Liver (tissue), 3 donors: ENCODE data around the gene EXOC4.

Experiments used
- CTCF ChIP-seq: fragments of 150-350 bp; IDR thresholded peaks from 2 replicates; pipeline ENCODE4 v1.5.1; 2017; ENCODE audit warnings: improper control_type of control experiment, low read depth, low read length; ENCODE audit not compliant: missing input control
- RAD21 ChIP-seq, 2 donors: IDR thresholded peaks; 2 replicates each; pipeline ENCODE4 v1.6.1; 2016; ENCODE audit warnings: antibody characterized with exemption in 2 of 2, mild to moderate bottlenecking in 2 of 2
- YY1 ChIP-seq: IDR thresholded peaks from 2 replicates; pipeline ENCODE4 v1.6.1; 2016; ENCODE audit warnings: antibody characterized with exemption, mild to moderate bottlenecking
- TF ChIP-seq, protein P1 (sequence below): IDR thresholded peaks from 2 replicates; pipeline ENCODE4 v1.6.1; 2016; ENCODE audit warnings: antibody characterized with exemption
- donor health status: healthy.
- donor health status: healthy.

GRCh38 chr7:133543657-133544056 is 290.8 kb downstream of the EXOC4 start:
- TF ChIP-seq CTCF (no peak), YY1 (no peak), RAD21 (IDR thresholded peaks at IDR 0.05) (no peak)
- TF ChIP-seq, protein P1, sequence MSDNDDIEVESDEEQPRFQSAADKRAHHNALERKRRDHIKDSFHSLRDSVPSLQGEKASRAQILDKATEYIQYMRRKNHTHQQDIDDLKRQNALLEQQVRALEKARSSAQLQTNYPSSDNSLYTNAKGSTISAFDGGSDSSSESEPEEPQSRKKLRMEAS = no peak
